ENCODE data around the gene MAP4K5. TPM values are rescaled to one million over a fixed set of nuclear protein-coding genes. Genes with fewer than 3 reads are reported as not detected.
A peak's percentile ranks its signal among the peaks of the same experiment; 100 is the strongest.

MAP4K5 gene
- total RNA-seq, 1 experiment from 2014 or later = 33.1 TPM

DNA sequence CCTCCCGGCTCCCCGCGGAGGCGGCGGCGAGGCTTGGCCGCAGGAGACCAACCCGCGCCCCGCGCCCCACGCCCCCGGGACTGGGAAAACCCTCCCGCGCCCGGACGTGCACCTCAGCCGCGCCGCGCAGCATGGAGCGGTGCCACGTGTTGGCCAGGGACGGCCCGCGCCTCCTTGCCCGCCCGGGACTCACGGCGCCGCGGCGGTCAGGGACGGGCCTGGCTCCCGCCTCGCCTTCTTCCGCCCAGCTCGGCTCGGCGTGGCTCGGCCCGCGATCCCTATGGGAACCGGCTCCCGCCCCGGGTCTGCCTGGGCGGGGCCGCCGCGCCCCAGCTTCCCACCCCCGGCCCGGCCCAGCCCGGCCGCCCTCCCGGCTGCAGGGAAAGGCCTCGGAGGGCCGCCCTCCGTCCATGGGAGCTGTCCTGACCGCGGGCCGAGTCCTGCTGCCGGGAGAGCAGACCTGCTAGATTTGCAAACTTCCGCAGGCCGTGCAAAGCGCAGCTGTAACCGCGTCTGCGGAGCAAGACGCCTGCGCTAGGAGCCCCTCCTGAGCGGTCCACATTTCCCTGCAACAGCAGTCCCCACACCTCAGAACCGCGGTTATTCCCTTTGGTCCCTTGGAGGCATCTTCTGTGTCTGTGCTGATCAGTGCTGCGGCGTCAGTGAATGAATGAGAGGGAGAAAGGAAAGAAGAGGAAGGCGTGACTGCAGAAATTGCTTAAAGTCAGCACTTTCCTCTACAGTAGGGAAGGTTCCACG is 135.6 kb downstream of the MAP4K5 start, which contains the start of gene CDKL1:
TSS of gene CDKL1 (minus strand) at position 251 of the 759 bp plus-strand sequence. CDS start 1,013 bp downstream, outside the sequence.
- TF ChIP-seq POLR2AphosphoS5 (IDR thresholded peaks at IDR 0.05; ENCODE audit: low read depth, low read length) (no peak), SIN3A (IDR thresholded peaks at IDR 0.05; ENCODE audit: borderline replicate concordance, insufficient read depth, low read depth, low read length) (peak; percentile 69; the same call in 1 of the 2 replicates), TCF7L2 (IDR thresholded peaks at IDR 0.05; ENCODE audit: low read depth, low read length) (no peak)
- TF ChIP-seq, protein P1, sequence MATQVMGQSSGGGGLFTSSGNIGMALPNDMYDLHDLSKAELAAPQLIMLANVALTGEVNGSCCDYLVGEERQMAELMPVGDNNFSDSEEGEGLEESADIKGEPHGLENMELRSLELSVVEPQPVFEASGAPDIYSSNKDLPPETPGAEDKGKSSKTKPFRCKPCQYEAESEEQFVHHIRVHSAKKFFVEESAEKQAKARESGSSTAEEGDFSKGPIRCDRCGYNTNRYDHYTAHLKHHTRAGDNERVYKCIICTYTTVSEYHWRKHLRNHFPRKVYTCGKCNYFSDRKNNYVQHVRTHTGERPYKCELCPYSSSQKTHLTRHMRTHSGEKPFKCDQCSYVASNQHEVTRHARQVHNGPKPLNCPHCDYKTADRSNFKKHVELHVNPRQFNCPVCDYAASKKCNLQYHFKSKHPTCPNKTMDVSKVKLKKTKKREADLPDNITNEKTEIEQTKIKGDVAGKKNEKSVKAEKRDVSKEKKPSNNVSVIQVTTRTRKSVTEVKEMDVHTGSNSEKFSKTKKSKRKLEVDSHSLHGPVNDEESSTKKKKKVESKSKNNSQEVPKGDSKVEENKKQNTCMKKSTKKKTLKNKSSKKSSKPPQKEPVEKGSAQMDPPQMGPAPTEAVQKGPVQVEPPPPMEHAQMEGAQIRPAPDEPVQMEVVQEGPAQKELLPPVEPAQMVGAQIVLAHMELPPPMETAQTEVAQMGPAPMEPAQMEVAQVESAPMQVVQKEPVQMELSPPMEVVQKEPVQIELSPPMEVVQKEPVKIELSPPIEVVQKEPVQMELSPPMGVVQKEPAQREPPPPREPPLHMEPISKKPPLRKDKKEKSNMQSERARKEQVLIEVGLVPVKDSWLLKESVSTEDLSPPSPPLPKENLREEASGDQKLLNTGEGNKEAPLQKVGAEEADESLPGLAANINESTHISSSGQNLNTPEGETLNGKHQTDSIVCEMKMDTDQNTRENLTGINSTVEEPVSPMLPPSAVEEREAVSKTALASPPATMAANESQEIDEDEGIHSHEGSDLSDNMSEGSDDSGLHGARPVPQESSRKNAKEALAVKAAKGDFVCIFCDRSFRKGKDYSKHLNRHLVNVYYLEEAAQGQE (IDR thresholded peaks at IDR 0.05; ENCODE audit: insufficient read depth in 1 of 2, low read depth in 2 of 2, low read length in 1 of 2) = no peak
- TF ChIP-seq, protein P2, sequence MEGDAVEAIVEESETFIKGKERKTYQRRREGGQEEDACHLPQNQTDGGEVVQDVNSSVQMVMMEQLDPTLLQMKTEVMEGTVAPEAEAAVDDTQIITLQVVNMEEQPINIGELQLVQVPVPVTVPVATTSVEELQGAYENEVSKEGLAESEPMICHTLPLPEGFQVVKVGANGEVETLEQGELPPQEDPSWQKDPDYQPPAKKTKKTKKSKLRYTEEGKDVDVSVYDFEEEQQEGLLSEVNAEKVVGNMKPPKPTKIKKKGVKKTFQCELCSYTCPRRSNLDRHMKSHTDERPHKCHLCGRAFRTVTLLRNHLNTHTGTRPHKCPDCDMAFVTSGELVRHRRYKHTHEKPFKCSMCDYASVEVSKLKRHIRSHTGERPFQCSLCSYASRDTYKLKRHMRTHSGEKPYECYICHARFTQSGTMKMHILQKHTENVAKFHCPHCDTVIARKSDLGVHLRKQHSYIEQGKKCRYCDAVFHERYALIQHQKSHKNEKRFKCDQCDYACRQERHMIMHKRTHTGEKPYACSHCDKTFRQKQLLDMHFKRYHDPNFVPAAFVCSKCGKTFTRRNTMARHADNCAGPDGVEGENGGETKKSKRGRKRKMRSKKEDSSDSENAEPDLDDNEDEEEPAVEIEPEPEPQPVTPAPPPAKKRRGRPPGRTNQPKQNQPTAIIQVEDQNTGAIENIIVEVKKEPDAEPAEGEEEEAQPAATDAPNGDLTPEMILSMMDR (IDR thresholded peaks at IDR 0.05) = no peak
- DNase-seq (ENCODE audit: low read depth, low spot score) (peak; percentile 12), ATAC-seq (peak; percentile 95)
- H3K4me1 ChIP-seq (ENCODE audit: control insufficient read depth, insufficient read depth, low read length) = peaks cover 19% of the 10 kb centered on the region
- no TSS peak for BruUV-seq (replicated peaks)
- no peaks in the 10 kb centered on the region for H3K9me3 ChIP-seq (ENCODE audit: control insufficient read depth, insufficient read depth, low read depth, low read length)
- CTCF ChIA-PET = interaction anchor here (0.6 kb wide), 1 partner anchor 1260 kb away, joined by 4 read pairs; no protein-coding TSS in a partner anchor
- POLR2A ChIA-PET = interaction anchor here (0.6 kb wide), 1 partner anchor 101 kb away, joined by 3 read pairs; no protein-coding TSS in a partner anchor
- peak within 1 kb of the TSS; percentile 81 for H3K27ac ChIP-seq (ENCODE audit: low read length)
- H3K27me3 ChIP-seq (ENCODE audit: control insufficient read depth, insufficient read depth, low read length) = no peaks in the 10 kb centered on the region
- H3K4me3 ChIP-seq (ENCODE audit: low read depth in 2 of 2, low read length in 2 of 2) = peak within 1 kb of the TSS; percentile 68 to 93
- H3K36me3 ChIP-seq (ENCODE audit: control insufficient read depth, insufficient read depth, low read length) = no peaks in the 10 kb centered on the region
- intact Hi-C loops (cut with micrococcal nuclease; ENCODE audit: unreplicated experiment) = loop anchor here (5.0 kb wide), 1 partner anchor 135 kb away; the partner anchor contains the start of gene MAP4K5
- in situ Hi-C loops (cut with HindIII; ENCODE audit: low pct_unique_long_range_greater_than_20kb, low sequenced_read_pairs) = no loop called here

DNA sequence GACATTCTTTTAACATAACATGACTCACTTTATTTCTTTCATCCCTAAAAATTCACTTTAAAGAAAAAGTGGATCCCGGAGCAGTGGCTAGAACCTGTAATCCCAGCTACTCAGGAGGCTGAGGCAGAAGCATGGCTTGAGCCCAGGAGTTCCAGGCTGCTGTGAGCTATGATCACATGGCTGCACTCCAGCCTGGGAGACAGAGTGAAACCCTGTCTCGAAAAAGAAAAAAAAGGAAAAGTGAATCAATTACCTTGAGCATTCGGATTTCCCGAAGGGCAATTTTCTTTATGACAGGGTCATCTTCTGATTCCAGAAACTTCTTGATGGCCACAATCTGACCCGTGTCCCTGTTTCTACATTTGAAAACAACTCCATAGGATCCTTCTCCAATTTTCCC is 136.9 kb downstream of the MAP4K5 start:
- H3K4me3 ChIP-seq (ENCODE audit: low read depth in 2 of 2, low read length in 2 of 2) = peak overlapping the region; percentile 68 to 93
- DNase-seq (ENCODE audit: low read depth, low spot score) = no peak
- no peaks in the 10 kb centered on the region for H3K36me3 ChIP-seq (ENCODE audit: control insufficient read depth, insufficient read depth, low read length)
- ChIA-PET CTCF (no interaction called here), POLR2A (no interaction called here)
- TF ChIP-seq, protein P2 (IDR thresholded peaks at IDR 0.05) = no peak
- TF ChIP-seq, protein P1 (IDR thresholded peaks at IDR 0.05; ENCODE audit: insufficient read depth in 1 of 2, low read depth in 2 of 2, low read length in 1 of 2) = no peak
- TF ChIP-seq TCF7L2 (IDR thresholded peaks at IDR 0.05; ENCODE audit: low read depth, low read length) = no peak
- TF ChIP-seq POLR2AphosphoS5 (IDR thresholded peaks at IDR 0.05; ENCODE audit: low read depth, low read length) = no peak
- TF ChIP-seq SIN3A (IDR thresholded peaks at IDR 0.05; ENCODE audit: borderline replicate concordance, insufficient read depth, low read depth, low read length) = no peak
- peaks cover 19% of the 10 kb centered on the region for H3K4me1 ChIP-seq (ENCODE audit: control insufficient read depth, insufficient read depth, low read length)
- no peak for ATAC-seq
- H3K27me3 ChIP-seq (ENCODE audit: control insufficient read depth, insufficient read depth, low read length) = no peaks in the 10 kb centered on the region
- no peaks in the 10 kb centered on the region for H3K9me3 ChIP-seq (ENCODE audit: control insufficient read depth, insufficient read depth, low read depth, low read length)
- intact Hi-C loops (cut with micrococcal nuclease; ENCODE audit: unreplicated experiment) (loop anchor here (5.0 kb wide), 1 partner anchor 137 kb away; the partner anchor contains the start of gene MAP4K5), in situ Hi-C loops (cut with HindIII; ENCODE audit: low pct_unique_long_range_greater_than_20kb, low sequenced_read_pairs) (no loop called here)
- H3K27ac ChIP-seq (ENCODE audit: low read length) = peak overlapping the region; percentile 74
- TSS peak; percentile 66 for BruUV-seq (replicated peaks)

Measured in Panc1 (cell line).